Gastroesophageal sphincter (tissue), 3 donors: ENCODE measurements around the gene RNF34.

Experiments used
- CTCF ChIP-seq, 4 experiments: fragments of 200-600 bp in 2 of 4; fragments of 450-650 bp in 2 of 4; sonication (generic) in 1 of 4; IDR thresholded peaks; one replicate each; pipeline ENCODE4 v1.5.1; 2017 to 2019; ENCODE audit warnings: antibody characterized with exemption in 4 of 4, mild to moderate bottlenecking in 2 of 4, moderate library complexity in 2 of 4
- EP300 ChIP-seq: sonication (generic); formaldehyde crosslinking; IDR thresholded peaks from one replicate; pipeline ENCODE4 v1.6.1; 2017; ENCODE audit warnings: antibody characterized with exemption, mild to moderate bottlenecking
- POLR2A ChIP-seq, 2 donors: fragments of 450-650 bp; IDR thresholded peaks; one replicate each; pipeline ENCODE4 v1.6.1; 2017; ENCODE audit warnings: antibody characterized with exemption in 2 of 2, mild to moderate bottlenecking in 2 of 2, moderate library complexity in 1 of 2
- POLR2AphosphoS5 ChIP-seq: sonication (generic); formaldehyde crosslinking; IDR thresholded peaks from one replicate; pipeline ENCODE4 v1.6.1; 2017; ENCODE audit warnings: antibody characterized with exemption

- TF ChIP-seq CTCF (IDR thresholded peaks at IDR 0.05) (no peak), POLR2AphosphoS5 (no peak), POLR2A (IDR thresholded peaks at IDR 0.05) (no peak), EP300 (no peak)
Observed at GRCh38 chr12:121438905-121439304, 39.0 kb downstream of the RNF34 start.
